Body of pancreas (tissue), 4 donors: Measurements from ENCODE around the gene KIAA0232.

Source experiments
- CTCF ChIP-seq, 7 experiments: fragments of 450-650 bp in 4 of 7; fragments of 200-600 bp in 3 of 7; sonication (generic) in 3 of 7; IDR thresholded peaks; one replicate each; pipeline ENCODE4 v1.5.1; 2016 to 2019; ENCODE audit warnings: antibody characterized with exemption in 7 of 7
- POLR2A ChIP-seq, 3 donors: fragments of 450-650 bp; IDR thresholded peaks; one replicate each; pipeline ENCODE4 v1.6.1; 2016; ENCODE audit warnings: antibody characterized with exemption in 3 of 3, mild to moderate bottlenecking in 2 of 3

GRCh38 chr4:6750286-6751221 lies 32.0 kb upstream of the KIAA0232 start:
- TF ChIP-seq CTCF (IDR thresholded peaks at IDR 0.05) (no peak), POLR2A (IDR thresholded peaks at IDR 0.05) (no peak)
